Measurements from ENCODE around the gene EFR3B. TPM values are rescaled to one million over a fixed set of nuclear protein-coding genes. Genes with fewer than 3 reads are reported as not detected.

The EFR3B gene
- total RNA-seq, 1 experiment from 2014 or later: 8.9 TPM

DNA sequence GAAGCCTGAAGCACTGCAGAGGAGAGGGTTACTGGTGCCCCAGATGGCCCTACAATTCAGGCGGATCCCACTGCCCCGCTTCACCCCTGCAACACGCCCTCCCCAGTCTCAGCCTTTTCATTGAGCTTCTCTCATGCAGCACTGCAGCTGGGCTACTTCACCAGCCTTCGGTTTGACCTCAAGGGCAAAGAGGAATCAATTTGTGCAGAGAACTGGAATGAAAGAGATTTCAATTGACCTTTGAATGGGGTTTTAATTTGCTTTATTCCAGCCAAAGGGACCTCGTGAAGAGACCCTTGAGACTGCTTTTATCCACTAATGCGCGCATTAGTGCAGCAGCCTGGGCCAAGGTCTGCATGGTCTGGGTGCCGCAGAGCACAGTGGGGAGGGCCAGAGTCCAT lies 135.3 kb downstream of the EFR3B start:
- no peak for ATAC-seq
- no peak for DNase-seq (ENCODE audit: low spot score)
- ChIA-PET CTCF (interaction anchor here (1.5 kb wide), 1 partner anchor 12 kb away, joined by 6 read pairs; no protein-coding TSS in a partner anchor), POLR2A (no interaction called here)
- TF ChIP-seq HMGXB4 (CRISPR knock-in tag; IDR thresholded peaks at IDR 0.05) (no peak), ZBTB43 (CRISPR knock-in tag; IDR thresholded peaks at IDR 0.05) (no peak), CDX4 (CRISPR knock-in tag; IDR thresholded peaks at IDR 0.05; ENCODE audit: borderline replicate concordance) (no peak), MYBL2 (CRISPR knock-in tag; IDR thresholded peaks at IDR 0.05) (no peak), ZNF281 (CRISPR knock-in tag; IDR thresholded peaks at IDR 0.05) (no peak), CREB1 (CRISPR knock-in tag; IDR thresholded peaks at IDR 0.05) (no peak), ZNF232 (CRISPR knock-in tag; IDR thresholded peaks at IDR 0.05) (no peak), PRDM15 (CRISPR knock-in tag; IDR thresholded peaks at IDR 0.05) (no peak), MXD4 (CRISPR knock-in tag; IDR thresholded peaks at IDR 0.05; ENCODE audit: borderline replicate concordance) (no peak), TP53 (CRISPR knock-in tag; IDR thresholded peaks at IDR 0.05) (no peak), ATF6 (CRISPR knock-in tag; IDR thresholded peaks at IDR 0.05) (no peak), FOXK1 (CRISPR knock-in tag; IDR thresholded peaks at IDR 0.05) (no peak)
- TF ChIP-seq, protein P1, sequence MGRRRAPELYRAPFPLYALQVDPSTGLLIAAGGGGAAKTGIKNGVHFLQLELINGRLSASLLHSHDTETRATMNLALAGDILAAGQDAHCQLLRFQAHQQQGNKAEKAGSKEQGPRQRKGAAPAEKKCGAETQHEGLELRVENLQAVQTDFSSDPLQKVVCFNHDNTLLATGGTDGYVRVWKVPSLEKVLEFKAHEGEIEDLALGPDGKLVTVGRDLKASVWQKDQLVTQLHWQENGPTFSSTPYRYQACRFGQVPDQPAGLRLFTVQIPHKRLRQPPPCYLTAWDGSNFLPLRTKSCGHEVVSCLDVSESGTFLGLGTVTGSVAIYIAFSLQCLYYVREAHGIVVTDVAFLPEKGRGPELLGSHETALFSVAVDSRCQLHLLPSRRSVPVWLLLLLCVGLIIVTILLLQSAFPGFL (CRISPR knock-in tag; IDR thresholded peaks at IDR 0.05; ENCODE audit: borderline replicate concordance): no peak
- TF ChIP-seq, protein P2, sequence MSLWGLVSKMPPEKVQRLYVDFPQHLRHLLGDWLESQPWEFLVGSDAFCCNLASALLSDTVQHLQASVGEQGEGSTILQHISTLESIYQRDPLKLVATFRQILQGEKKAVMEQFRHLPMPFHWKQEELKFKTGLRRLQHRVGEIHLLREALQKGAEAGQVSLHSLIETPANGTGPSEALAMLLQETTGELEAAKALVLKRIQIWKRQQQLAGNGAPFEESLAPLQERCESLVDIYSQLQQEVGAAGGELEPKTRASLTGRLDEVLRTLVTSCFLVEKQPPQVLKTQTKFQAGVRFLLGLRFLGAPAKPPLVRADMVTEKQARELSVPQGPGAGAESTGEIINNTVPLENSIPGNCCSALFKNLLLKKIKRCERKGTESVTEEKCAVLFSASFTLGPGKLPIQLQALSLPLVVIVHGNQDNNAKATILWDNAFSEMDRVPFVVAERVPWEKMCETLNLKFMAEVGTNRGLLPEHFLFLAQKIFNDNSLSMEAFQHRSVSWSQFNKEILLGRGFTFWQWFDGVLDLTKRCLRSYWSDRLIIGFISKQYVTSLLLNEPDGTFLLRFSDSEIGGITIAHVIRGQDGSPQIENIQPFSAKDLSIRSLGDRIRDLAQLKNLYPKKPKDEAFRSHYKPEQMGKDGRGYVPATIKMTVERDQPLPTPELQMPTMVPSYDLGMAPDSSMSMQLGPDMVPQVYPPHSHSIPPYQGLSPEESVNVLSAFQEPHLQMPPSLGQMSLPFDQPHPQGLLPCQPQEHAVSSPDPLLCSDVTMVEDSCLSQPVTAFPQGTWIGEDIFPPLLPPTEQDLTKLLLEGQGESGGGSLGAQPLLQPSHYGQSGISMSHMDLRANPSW (CRISPR knock-in tag; conservative IDR thresholded peaks at IDR 0.05; ENCODE audit: low read depth): no peak
- TF ChIP-seq, protein P3, sequence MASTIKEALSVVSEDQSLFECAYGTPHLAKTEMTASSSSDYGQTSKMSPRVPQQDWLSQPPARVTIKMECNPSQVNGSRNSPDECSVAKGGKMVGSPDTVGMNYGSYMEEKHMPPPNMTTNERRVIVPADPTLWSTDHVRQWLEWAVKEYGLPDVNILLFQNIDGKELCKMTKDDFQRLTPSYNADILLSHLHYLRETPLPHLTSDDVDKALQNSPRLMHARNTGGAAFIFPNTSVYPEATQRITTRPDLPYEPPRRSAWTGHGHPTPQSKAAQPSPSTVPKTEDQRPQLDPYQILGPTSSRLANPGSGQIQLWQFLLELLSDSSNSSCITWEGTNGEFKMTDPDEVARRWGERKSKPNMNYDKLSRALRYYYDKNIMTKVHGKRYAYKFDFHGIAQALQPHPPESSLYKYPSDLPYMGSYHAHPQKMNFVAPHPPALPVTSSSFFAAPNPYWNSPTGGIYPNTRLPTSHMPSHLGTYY (CRISPR knock-in tag; IDR thresholded peaks at IDR 0.05): no peak
- H3K27me3 Mint-ChIP-seq (ENCODE audit: low read depth): peaks cover 2% of the 10 kb centered on the region
- peaks cover 5% of the 10 kb centered on the region for H3K9me3 Mint-ChIP-seq
- 0 out of 2 replicates have a peak, but pooled peaks cover 4% of the 10 kb centered on the region for H3K4me1 Mint-ChIP-seq
- H3K27ac Mint-ChIP-seq: no peak overlapping the region
- no peak overlapping the region for H3K4me3 Mint-ChIP-seq
- H3K36me3 Mint-ChIP-seq: 0 out of 2 replicates have a peak, but pooled peaks cover 2% of the 10 kb centered on the region

All from WTC11 (cell line).